Activated CD8-positive, alpha-beta memory T cell treated with anti-CD3 and anti-CD28 coated beads, Interleukin-2, amount 50 U/mL, for 24 hours (primary cell): ENCODE measurements around the gene TAB2.
"Not testable (repeated sequence)": the region's sequence is repeated elsewhere in the genome, so short reads cannot be mapped to it uniquely, and the experiment has no call there.

Experiments used
- DNase-seq: peaks from one replicate; pipeline ENCODE4 v3.0.0-alpha.2; 2020; ENCODE audit errors: extremely low read depth

TAB2 gene

DNA sequence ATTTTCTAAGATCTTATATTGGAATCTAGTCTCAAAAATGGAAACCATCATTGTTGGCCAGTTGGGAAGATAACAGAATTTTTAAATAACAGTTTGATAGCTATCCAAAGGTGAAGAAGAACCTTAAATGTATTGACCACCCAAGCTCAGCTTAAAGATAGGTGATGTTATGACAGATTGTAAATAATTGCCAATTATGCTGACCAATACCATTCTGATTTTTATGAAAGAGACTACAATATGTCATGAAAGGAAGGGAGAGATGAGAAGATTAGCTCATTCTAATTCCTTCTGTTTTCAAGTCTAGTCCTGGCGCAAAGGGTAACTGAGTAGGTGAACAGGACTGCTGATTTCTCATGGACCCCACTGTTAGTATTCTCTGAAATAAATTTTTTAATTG, 5.7 kb upstream of the TAB2 start:
- no peak for DNase-seq

GRCh38 chr6:149313070-149313469, 4.4 kb upstream of the TAB2 start:
- no peak for DNase-seq

DNA sequence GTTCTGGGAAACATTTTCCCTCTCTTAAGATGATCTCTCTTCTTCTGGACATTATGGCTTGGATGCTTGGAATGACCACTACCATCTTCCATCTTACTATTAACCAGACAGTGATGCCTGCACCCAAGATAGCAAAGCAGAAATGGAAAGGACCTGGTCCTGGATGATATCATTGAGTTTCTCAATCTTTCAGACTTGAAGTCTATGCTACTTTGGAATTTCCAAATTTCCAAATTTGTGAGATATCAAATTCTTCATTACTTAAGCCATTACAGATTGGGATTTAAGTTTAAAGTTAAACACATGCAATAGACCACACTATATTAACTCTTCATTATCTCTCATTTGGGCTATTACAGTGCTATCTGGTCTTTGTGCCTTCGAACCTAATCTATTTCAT, 3.7 kb upstream of the TAB2 start:
- DNase-seq: no peak

- no peak for DNase-seq
These were observed 3.1 kb upstream of the TAB2 start for GRCh38 chr6:149314325-149314905.

DNA sequence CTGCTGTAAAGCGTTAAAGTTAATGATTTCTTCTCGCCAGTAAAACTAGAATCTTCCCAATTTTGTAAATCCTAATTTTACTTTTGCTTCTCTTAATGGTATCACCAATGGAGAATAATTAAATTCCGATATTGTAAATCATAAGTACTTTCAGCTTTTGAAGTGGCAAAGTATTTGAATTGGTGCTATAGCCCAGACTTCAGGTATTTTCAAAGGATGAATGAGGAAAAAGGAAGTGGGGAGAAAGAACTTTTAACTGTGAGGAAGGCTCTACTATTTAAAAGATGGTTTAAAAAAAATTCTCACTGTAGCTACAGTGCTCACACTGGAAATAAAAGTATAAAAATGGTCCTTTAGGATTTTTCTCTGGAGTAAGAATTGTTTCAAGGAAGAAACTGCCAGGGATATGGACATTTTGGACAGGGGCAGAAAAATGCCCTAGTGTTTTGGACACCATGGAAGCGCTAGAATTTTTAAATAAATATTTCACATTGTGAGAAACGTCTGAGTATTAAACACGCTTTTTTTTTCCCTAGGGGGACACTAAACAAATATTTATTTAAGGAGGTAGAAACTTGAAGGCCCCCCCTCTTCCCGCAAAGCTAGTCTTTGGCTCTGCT, 1.3 kb upstream of the TAB2 start:
- no peak for DNase-seq

- DNase-seq: peak; percentile 61
These were observed 520 bp upstream of the TAB2 start for GRCh38 chr6:149316740-149317643.

DNA sequence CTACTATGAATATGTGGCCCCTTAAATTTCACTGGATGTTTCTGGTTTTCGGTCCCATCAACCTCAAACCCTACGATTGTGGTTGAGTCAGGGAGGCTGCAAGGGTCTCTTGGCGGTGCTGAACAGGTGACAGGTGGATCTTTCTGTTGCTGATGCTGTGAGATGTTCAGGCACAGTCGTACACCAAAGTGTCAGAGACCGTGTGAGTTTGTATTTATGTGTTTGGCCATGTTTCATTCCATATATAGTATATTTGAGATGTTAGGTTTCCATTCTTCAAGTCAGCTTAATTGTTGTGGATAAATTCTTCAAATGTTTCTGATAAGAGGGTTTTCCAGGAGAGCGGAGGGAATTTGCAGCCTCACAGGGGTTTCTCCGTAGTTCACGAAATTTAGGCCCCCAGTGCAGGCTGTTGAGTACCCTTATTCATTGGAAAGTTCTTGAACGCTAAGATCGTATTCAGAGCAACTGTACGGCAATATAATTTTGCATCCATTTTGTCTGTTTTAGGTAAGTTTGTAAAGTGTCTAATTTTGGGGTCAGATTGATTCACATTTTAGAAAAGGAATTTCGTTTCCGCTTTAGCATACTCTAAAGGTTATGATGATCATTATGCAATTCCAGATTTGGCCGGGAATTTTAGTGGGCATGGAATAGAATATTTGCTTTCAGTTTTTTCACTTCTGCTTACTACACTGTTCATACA, 1.2 kb downstream of the TAB2 start:
- DNase-seq: no peak

DNA sequence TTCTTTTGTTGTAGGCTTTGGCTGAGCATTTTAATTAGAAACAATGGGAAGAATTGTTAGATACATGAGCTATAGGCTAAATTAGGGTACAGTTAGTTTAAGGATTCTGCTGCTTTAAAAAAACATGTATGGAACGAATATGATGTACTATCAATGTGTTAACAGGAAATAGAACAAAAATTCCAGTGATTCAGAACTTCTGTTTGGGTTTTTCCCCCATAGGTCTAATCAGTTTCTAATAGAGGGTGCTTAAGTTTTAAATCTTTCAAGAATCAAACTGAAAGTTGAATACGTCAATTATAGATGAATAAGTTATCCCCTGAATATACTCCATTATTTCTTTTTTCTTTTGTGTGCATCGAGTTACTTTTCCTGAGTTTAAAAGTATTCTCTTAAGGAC, 1.9 kb downstream of the TAB2 start:
- no peak for DNase-seq

DNA sequence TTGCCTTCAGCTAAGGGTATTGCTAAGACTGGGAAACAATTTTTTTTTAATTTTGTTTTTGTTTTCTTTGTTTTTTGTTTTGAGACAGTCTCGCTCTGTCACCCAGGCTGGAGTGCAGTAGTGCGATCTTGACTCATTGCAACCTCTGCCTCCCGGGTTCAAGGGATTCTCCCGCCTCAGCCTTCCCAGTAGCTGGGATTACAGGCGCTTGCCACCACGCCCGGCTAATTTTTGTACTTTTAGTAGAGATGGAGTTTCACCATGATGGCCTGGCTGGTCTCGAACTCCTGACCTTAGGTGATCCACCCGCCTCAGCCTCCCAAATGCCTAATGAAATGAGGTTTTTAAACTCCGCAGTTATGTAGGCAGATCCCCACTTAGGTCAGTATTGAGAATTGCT, 2.5 kb downstream of the TAB2 start:
- not testable (repeated sequence) for DNase-seq

DNA sequence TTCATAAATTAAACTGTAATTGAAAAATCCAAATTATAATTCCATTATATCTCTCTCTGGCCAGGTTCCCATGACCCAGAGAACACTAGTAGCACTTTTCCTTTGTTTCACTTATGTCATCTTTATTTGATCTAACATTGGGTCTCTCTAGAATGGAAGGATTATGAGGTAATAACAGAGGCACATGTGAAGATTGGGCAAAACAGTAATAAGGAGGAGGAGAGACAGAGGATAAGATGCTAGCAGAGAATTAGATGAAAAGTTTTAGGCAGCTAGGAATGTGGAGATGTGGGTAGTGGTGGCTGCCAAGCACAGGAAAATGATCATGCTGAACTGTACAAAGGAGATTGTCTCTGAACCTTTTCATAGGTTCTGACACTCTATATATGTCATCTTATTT, 3.3 kb downstream of the TAB2 start:
- DNase-seq: no peak

DNA sequence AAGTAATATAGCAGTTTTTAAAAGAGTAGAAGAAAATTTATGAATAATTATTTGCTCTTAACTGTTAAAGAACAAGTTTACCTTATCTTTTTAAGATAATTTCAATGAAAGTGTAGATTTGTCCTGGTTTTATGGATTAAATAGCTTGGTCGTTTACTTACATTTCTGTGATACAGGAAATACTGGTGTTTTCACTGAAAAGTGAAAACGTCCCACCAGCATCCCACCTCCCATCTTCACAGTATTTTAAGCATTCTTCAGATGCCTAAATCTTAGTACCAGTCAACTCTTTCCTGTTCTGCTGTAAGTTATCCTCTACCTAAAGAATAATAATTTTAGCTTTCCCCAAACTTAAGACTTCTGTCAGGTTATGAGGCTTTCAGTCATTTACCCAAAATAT, 5.8 kb downstream of the TAB2 start:
- no peak for DNase-seq

- no peak for DNase-seq
These were observed 6.4 kb downstream of the TAB2 start for GRCh38 chr6:149323925-149324324.

GRCh38 chr6:149324428-149324827, 6.9 kb downstream of the TAB2 start:
- DNase-seq: no peak

DNA sequence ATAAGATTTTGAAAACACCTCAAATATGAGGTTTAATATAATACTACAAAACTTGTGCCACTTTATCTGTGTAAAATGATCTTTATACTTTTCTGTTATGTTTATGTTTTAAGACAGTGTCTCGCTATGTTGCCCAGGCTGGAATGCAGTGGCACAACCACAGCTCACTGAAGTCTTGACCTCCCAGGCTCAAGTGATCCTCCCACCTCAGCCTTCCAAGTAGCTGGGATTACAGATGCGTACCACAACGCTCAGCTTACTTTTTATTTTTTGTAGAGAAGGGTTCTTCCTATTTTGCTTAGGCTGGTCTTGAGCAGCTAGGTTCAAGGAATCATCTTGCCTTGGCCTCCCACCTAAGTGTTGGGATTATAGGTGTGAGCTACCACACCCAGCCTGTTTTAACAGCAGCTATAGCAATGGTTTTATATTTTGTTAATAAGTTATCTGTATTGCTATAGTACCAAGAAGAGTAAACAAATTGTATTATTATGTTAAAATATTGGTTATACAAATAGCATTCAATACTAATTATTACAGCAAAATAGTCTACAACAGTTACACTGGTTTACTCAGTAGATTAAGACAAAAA, 8.2 kb downstream of the TAB2 start:
- no peak for DNase-seq

GRCh38 chr6:149327638-149328037, 10.1 kb downstream of the TAB2 start:
- DNase-seq: no peak

DNA sequence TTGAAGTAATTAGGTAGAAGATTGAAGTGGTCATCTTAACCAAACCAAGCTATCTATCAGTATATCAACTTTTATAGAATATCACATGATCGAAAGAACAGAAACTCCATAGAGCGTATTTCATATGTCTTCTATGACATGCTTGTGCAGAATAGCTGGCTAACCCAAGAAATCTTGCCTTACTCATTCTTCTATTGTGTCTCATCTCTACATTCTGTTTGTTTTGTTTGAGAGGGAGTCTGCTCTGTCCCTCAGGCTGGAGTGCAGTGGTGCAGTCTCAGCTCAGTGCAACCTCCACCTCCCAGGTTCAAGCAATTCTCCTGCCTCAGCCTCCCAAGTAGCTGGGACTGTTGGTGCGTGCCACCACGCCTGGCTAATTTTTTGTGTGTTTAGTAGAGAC, 10.6 kb downstream of the TAB2 start:
- DNase-seq: no peak

GRCh38 chr6:149329529-149329928, 12.0 kb downstream of the TAB2 start:
- no peak for DNase-seq

- no peak for DNase-seq
These were observed 12.6 kb downstream of the TAB2 start for GRCh38 chr6:149330133-149330532.

GRCh38 chr6:149331043-149331807, 13.7 kb downstream of the TAB2 start:
- no peak for DNase-seq

GRCh38 chr6:149331871-149332270, 14.4 kb downstream of the TAB2 start:
- no peak for DNase-seq

- DNase-seq: no peak
These were observed 15.2 kb downstream of the TAB2 start for GRCh38 chr6:149332602-149333265.
